Tibial nerve (tissue), 4 donors: Measurements from ENCODE around the gene TRAPPC5. TPM values are rescaled to one million over a fixed set of nuclear protein-coding genes. Genes with fewer than 3 reads are reported as not detected.
"Not testable (repeated sequence)": the region's sequence is repeated elsewhere in the genome, so short reads cannot be mapped to it uniquely, and the experiment has no call there.

Experiments used
- DNase-seq, 2 donors: peaks; one replicate each; pipeline ENCODE4 v3.0.0-alpha.2; 2019; ENCODE audit warnings: low spot score in 2 of 2
- H3K27ac ChIP-seq, 4 donors: fragments of 200-600 bp; sonication (generic) in 3 of 4; one replicate each; pipeline ENCODE4 v1.5.1; 2017 to 2019; ENCODE audit warnings: mild to moderate bottlenecking in 1 of 4
- H3K27me3 ChIP-seq, 2 donors: fragments of 200-600 bp; sonication (generic) in 1 of 2; one replicate each; pipeline versions ENCODE4 v1.5.1 to v1.6.0; 2017 to 2019
- H3K36me3 ChIP-seq, 3 donors: fragments of 200-600 bp; sonication (generic); one replicate each; pipeline ENCODE4 v1.5.1; 2018 to 2019
- H3K4me1 ChIP-seq, 4 donors: fragments of 200-600 bp; sonication (generic) in 3 of 4; one replicate each; pipeline ENCODE4 v1.5.1; 2017 to 2019
- H3K4me3 ChIP-seq, 4 donors: fragments of 200-600 bp; sonication (generic) in 3 of 4; one replicate each; pipeline ENCODE4 v1.5.1; 2017 to 2019; ENCODE audit warnings: mild to moderate bottlenecking in 1 of 4, moderate library complexity in 1 of 4
- H3K9me3 ChIP-seq, 4 donors: fragments of 200-600 bp; sonication (generic) in 3 of 4; one replicate each; pipeline ENCODE4 v1.5.1; 2017 to 2019
- EP300 ChIP-seq, 2 donors: sonication (generic); formaldehyde crosslinking; IDR thresholded peaks; one replicate each; pipeline ENCODE4 v1.6.1; 2017; ENCODE audit warnings: antibody characterized with exemption in 2 of 2, mild to moderate bottlenecking in 1 of 2
- POLR2A ChIP-seq, 2 donors: fragments of 450-650 bp; IDR thresholded peaks; one replicate each; pipeline ENCODE4 v1.6.1; 2017; ENCODE audit warnings: antibody characterized with exemption in 2 of 2, mild to moderate bottlenecking in 2 of 2, moderate library complexity in 2 of 2
- WGBS, 2 donors: methylation state at CpG; one replicate each; pipeline ENCODE4 v1.1.5; 2018; 5-methylcytosine and 5-hydroxymethylcytosine counted together
- total RNA-seq, 4 donors: library from RNA; depleted of rRNA; stranded (reverse); fragments of >200 nt; gene quantifications; one replicate each; pipeline ENCODE4 v1.1.0, GENCODE V29; 2016
- TF ChIP-seq, protein P1 (sequence below), 5 experiments: fragments of 200-600 bp in 3 of 5; fragments of 450-650 bp in 2 of 5; sonication (generic) in 3 of 5; IDR thresholded peaks; one replicate each; pipeline ENCODE4 v1.5.1; 2016 to 2019; ENCODE audit warnings: antibody characterized with exemption in 5 of 5, mild to moderate bottlenecking in 3 of 5, moderate library complexity in 2 of 5

TRAPPC5 gene
- total RNA-seq, 4 donors from 2014 or later, result 26.9 to 47.5 (median 37.0) TPM

DNA sequence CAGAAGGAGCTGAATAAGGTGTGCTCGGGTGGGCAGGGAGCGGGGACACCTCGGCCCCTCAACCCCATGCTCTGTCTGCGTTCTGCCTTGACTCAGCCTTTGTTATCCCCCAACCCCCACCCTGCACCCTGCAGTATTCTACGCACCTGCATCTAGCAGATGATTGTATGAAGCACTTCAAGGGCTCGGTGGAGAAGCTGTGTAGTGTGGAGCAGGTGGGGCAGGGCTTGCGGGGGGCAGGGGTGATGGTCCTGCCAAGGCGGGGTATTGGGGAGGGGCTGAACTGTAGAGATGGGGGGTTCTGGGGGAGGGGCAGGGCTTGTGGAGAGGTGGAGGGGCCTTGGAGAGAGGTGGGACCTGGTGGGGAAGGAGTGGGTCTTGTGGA lies 37.6 kb upstream of the TRAPPC5 start:
- TF ChIP-seq POLR2A (IDR thresholded peaks at IDR 0.05) (no peak), EP300 (IDR thresholded peaks at IDR 0.05) (no peak)
- TF ChIP-seq, protein P1, sequence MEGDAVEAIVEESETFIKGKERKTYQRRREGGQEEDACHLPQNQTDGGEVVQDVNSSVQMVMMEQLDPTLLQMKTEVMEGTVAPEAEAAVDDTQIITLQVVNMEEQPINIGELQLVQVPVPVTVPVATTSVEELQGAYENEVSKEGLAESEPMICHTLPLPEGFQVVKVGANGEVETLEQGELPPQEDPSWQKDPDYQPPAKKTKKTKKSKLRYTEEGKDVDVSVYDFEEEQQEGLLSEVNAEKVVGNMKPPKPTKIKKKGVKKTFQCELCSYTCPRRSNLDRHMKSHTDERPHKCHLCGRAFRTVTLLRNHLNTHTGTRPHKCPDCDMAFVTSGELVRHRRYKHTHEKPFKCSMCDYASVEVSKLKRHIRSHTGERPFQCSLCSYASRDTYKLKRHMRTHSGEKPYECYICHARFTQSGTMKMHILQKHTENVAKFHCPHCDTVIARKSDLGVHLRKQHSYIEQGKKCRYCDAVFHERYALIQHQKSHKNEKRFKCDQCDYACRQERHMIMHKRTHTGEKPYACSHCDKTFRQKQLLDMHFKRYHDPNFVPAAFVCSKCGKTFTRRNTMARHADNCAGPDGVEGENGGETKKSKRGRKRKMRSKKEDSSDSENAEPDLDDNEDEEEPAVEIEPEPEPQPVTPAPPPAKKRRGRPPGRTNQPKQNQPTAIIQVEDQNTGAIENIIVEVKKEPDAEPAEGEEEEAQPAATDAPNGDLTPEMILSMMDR (IDR thresholded peaks at IDR 0.05), result no peak
- no peaks in the 10 kb centered on the region for H3K9me3 ChIP-seq
- 93 to 96% methylated on average over 8 of the region's 8 CpGs for WGBS, 2 donors
- H3K27ac ChIP-seq, result no peak overlapping the region
- no peaks in the 10 kb centered on the region for H3K36me3 ChIP-seq
- no peak for DNase-seq
- H3K4me3 ChIP-seq, result no peak overlapping the region
- peaks cover 0 to 17% of the 10 kb centered on the region in 2 donors for H3K27me3 ChIP-seq
- H3K4me1 ChIP-seq, result no peaks in the 10 kb centered on the region

DNA sequence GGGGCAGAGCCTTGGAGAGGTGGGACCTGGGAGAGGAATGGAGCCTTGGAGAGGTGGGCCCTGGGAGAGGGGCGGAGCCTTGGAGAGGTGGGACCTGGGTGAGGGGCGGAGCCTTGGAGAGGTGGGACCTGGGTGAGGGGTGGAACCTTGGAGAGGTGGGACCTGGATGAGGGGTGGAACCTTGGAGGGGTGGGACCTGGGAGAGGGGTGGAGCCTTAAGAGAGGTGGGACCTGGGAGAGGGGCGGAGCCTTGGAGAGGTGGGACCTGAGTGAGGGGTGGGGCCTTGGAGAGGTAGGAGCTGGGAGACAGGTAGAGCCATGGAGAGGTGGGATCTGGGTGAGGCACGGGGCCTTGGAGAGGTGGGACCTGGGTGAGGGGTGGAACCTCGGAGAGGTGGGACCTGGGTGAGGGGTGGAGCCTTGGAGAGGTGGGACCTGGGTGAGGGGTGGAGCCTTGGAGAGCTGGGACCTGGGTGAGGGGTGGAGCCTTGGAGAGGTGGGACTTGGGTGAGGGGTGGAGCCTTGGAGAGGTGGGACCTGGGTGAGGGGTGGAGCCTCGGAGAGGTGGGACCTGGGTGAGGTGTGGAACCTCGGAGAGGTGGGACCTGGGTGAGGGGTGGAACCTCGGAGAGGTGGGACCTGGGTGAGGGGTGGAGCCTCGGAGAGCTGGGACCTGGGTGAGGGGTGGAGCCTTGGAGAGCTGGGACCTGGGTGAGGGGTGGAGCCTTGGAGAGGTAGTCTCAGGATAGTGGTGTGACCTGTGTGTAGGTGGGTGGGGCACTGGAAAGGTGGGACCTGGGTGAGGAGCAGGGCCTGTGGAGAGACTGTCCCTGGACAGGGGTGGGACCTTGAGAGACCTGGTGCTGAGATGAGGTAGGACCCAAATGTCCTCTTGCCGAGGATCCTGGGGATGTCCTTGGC lies 36.7 kb upstream of the TRAPPC5 start:
- not testable (repeated sequence) for H3K27ac ChIP-seq, H3K4me1 ChIP-seq, H3K4me3 ChIP-seq, H3K9me3 ChIP-seq, DNase-seq, H3K36me3 ChIP-seq
- WGBS, 2 donors, result 62 to 63% methylated on average over 10 of the region's 10 CpGs
- peaks cover 0 to 14% of the 10 kb centered on the region in 2 donors for H3K27me3 ChIP-seq

DNA sequence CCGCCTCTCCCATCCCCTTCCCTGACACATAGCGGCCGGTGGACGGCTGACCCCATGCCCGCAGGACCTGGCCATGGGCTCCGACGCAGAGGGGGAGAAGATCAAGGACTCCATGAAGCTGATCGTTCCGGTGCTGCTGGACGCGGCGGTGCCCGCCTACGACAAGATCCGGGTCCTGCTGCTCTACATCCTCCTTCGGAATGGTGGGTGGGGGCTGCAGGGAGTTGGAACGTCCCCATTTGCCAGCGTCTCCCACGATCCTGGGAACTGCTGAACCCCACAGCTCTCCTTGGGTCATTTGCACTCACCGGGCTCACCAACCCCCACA lies 36.1 kb upstream of the TRAPPC5 start:
- H3K27ac ChIP-seq, result no peak overlapping the region
- H3K27me3 ChIP-seq, result peaks cover 0 to 9% of the 10 kb centered on the region in 2 donors
- DNase-seq, result no peak
- WGBS, 2 donors, result 88 to 93% methylated on average over 20 of the region's 20 CpGs
- H3K9me3 ChIP-seq, result no peaks in the 10 kb centered on the region
- no peak overlapping the region for H3K4me3 ChIP-seq
- H3K4me1 ChIP-seq, result no peaks in the 10 kb centered on the region
- H3K36me3 ChIP-seq, result no peaks in the 10 kb centered on the region
- TF ChIP-seq, protein P1 (IDR thresholded peaks at IDR 0.05), result no peak
- TF ChIP-seq POLR2A (IDR thresholded peaks at IDR 0.05) (no peak), EP300 (IDR thresholded peaks at IDR 0.05) (no peak)

DNA sequence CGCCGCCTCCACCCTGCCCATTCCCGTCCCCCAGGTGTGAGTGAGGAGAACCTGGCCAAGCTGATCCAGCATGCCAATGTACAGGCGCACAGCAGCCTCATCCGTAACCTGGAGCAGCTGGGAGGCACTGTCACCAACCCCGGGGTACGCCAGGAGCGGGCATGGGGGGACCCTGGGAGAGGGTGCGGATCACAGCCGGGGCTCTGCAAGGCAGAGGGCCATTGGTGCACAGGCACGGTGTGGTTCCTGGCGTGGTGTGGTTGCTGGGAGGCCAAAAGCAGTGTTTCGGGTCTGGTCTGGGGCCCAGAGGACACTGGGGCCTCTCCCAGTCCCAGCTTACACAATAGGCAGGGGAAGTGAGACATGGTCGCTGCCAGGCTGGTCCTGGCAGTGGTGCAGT lies 35.5 kb upstream of the TRAPPC5 start:
- TF ChIP-seq, protein P1 (IDR thresholded peaks at IDR 0.05), result no peak
- no peak for TF ChIP-seq POLR2A (IDR thresholded peaks at IDR 0.05)
- no peak for TF ChIP-seq EP300 (IDR thresholded peaks at IDR 0.05)
- DNase-seq, result no peak
- Histone ChIP-seq H3K4me3 (no peak overlapping the region), H3K4me1 (no peaks in the 10 kb centered on the region), H3K9me3 (no peaks in the 10 kb centered on the region), H3K27ac (no peak overlapping the region), H3K27me3 (peaks cover 0 to 14% of the 10 kb centered on the region in 2 donors), H3K36me3 (no peaks in the 10 kb centered on the region)
- 79 to 86% methylated on average over 8 to 14 of the region's 14 CpGs for WGBS, 2 donors

DNA sequence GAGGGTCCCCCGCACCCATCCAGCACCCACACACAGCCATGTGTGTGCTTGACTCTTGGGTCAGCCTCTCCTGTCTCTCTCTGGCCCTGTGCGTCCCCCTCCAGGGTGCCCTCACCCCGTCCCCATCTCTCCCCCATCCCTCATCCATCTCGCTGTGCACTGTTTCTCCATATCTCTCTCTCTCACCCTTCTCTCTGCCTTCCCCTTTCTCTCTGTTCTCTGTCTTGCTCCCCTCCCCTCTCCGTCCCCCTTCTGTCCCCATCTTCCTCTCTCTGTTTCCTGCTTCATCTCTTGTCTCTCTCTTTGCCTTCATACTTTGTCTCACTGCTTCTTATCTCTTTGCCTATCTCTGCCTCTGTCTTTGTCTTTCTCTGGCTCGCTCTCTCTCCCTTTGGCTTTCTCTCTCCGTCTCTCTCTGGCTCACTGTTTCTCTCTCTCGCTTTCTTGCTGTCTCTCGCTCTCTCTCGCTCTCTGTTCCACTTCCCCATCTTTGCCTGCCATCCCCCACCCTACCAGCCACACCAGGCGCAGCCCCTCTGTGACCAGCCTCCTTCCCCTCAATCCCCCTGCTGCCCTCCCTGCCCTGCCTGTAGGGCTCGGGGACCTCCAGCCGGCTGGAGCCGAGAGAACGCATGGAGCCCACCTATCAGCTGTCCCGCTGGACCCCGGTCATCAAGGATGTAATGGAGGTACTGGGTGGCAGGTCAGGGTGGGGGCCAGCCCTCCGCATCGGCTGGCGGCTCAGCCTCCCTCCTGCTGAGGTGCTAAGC lies 34.8 kb upstream of the TRAPPC5 start:
- Histone ChIP-seq H3K36me3 (no peaks in the 10 kb centered on the region), H3K4me1 (no peaks in the 10 kb centered on the region), H3K9me3 (no peaks in the 10 kb centered on the region), H3K27ac (no peak overlapping the region), H3K27me3 (peaks cover 0 to 21% of the 10 kb centered on the region in 2 donors), H3K4me3 (no peak overlapping the region)
- TF ChIP-seq POLR2A (IDR thresholded peaks at IDR 0.05) (no peak), EP300 (IDR thresholded peaks at IDR 0.05) (no peak)
- TF ChIP-seq, protein P1 (IDR thresholded peaks at IDR 0.05), result no peak
- DNase-seq, result no peak
- WGBS, 2 donors, result 54 to 59% methylated on average over 20 of the region's 20 CpGs
